BLaER1 treated with 17β-estradiol and CSF1 and Interleukin-3, amounts not matched to agents 10 nM and 100 nM (cell line): ENCODE data around the gene RFX8.

Experiments
- H3K27ac ChIP-seq, 11 experiments: shearing (Covaris generic); formaldehyde crosslinking; 2 replicates each; pipeline ENCODE4 v1.8.1; 2022
- H3K27me3 ChIP-seq, 11 experiments: shearing (Covaris generic); formaldehyde crosslinking; 2 replicates each; pipeline ENCODE4 v1.8.1; 2022
- H3K36me3 ChIP-seq, 11 experiments: shearing (Covaris generic); formaldehyde crosslinking; 2 replicates each; pipeline ENCODE4 v1.8.1; 2022
- H3K4me1 ChIP-seq, 10 experiments: shearing (Covaris generic); formaldehyde crosslinking; 2 replicates each; pipeline ENCODE4 v1.8.1; 2022
- H3K4me2 ChIP-seq, 11 experiments: shearing (Covaris generic); formaldehyde crosslinking; 2 replicates each; pipeline ENCODE4 v1.8.1; 2022
- H3K4me3 ChIP-seq, 10 experiments: shearing (Covaris generic); formaldehyde crosslinking; 2 replicates each; pipeline ENCODE4 v1.8.1; 2022
- H3K9ac ChIP-seq, 11 experiments: shearing (Covaris generic); formaldehyde crosslinking; 2 replicates each; pipeline ENCODE4 v1.8.1; 2022
- H3K9me3 ChIP-seq, 11 experiments: shearing (Covaris generic); formaldehyde crosslinking; replicated peaks in 1 of 11; 2 replicates each; pipeline ENCODE4 v1.8.1; 2022
- H4K20me1 ChIP-seq, 11 experiments: shearing (Covaris generic); formaldehyde crosslinking; 2 replicates each; pipeline ENCODE4 v1.8.1; 2022
- Cebpa-rat ChIP-seq, 11 experiments: shearing (Covaris generic); IDR thresholded peaks; 2 replicates each; pipeline ENCODE4 v1.8.1; 2022

The RFX8 gene

GRCh38 chr2:101375653-101376052 lies 99.3 kb downstream of the RFX8 start:
- no peak for TF ChIP-seq Cebpa-rat (IDR thresholded peaks at IDR 0.05)

DNA sequence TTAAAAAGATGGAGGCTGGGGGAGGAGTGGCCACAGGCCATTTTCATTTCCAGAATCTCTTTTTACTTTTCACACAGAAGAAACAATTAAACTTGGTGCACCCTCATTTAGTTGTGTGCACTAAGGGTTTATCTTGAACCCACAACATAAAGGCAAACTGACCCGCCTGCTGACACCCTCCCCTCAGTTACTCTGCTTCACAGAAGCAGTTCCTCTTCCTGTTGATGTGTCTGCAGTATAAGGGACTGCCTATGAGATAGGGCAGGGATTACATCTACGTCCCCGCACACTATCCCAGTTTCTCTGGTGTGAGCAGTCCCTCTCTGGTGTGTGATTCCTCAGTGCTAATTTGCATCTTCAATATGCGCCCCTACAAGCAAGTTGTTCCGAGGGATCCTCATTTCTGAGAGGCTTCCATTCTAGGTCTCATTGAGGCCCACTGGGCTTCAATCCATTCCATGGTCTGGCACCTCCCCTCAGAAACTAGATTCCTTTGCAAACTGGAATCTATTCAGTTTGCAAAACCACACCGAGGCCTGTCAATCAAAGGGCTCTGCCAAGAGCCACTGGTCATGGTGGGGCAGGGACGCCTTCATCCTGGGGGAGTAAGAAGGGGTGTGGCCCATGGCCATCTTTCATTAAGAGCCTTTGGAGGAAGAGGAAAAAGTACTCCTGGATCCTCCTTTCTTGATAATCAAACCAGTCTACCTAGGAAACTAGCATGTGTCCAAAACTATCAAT lies 99.9 kb downstream of the RFX8 start:
- Histone ChIP-seq H3K4me3 (no peak overlapping the region), H3K27ac (no peak overlapping the region), H3K4me1 (peaks cover 4 to 40% (median 28%) of the 10 kb centered on the region in 10 experiments), H3K4me2 (peak overlapping the region in 5 of 11 experiments; percentile 21 to 60 (median 44); a peak in 8 of 22 replicates), H3K9me3 (peaks cover 5 to 12% (median 8%) of the 10 kb centered on the region in 11 experiments; a peak in 16 of 22 replicates), H3K27me3 (no peaks in the 10 kb centered on the region), H4K20me1 (no peaks in the 10 kb centered on the region), H3K36me3 (no peaks in the 10 kb centered on the region), H3K9ac (no peak overlapping the region)
- no peak for TF ChIP-seq Cebpa-rat (IDR thresholded peaks at IDR 0.05)

More at GRCh38 chr2:101375653-101376052, 99.3 kb downstream of the RFX8 start:
- H3K36me3 ChIP-seq = no peaks in the 10 kb centered on the region
- peaks cover 11 to 47% (median 35%) of the 10 kb centered on the region in 10 experiments for H3K4me1 ChIP-seq
- H3K4me3 ChIP-seq = no peak overlapping the region
- H3K9me3 ChIP-seq = peaks cover 5 to 12% (median 8%) of the 10 kb centered on the region in 11 experiments; a peak in 16 of 22 replicates
- peak overlapping the region in 10 of 11 experiments; percentile 1 to 60 (median 15); a peak in 11 of 22 replicates for H3K4me2 ChIP-seq
- H3K9ac ChIP-seq = no peak overlapping the region
- H3K27ac ChIP-seq = no peak overlapping the region; a peak in 1 of 22 replicates
- no peaks in the 10 kb centered on the region for H3K27me3 ChIP-seq
- no peaks in the 10 kb centered on the region for H4K20me1 ChIP-seq

DNA sequence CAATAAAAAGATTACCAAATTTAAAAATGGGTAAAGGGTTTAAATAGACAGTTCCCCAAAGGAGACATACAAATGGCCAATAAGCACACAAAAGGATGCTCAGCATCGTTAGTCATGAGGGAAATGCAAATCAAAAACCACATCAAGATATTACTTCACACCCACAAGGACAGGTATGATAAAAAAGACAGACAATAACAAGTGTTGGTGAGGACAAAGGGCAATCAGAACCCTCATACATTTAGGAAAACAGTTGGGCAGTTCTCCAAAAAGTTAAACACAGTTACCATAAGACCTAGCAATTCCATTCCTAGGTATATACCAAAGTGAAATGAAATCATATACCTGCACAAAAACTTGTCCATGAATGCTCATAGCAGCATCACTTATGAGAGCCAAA lies 102.1 kb downstream of the RFX8 start:
- H3K4me2 ChIP-seq = no peak overlapping the region
- H3K27me3 ChIP-seq = no peaks in the 10 kb centered on the region
- H3K9me3 ChIP-seq = peaks cover 5 to 12% (median 8%) of the 10 kb centered on the region in 11 experiments; a peak in 16 of 22 replicates
- H3K9ac ChIP-seq = no peak overlapping the region
- H3K4me3 ChIP-seq = no peak overlapping the region
- TF ChIP-seq Cebpa-rat (IDR thresholded peaks at IDR 0.05) = no peak
- H3K27ac ChIP-seq = no peak overlapping the region
- H3K4me1 ChIP-seq = peaks cover 0 to 34% (median 21%) of the 10 kb centered on the region in 10 experiments; a peak in 15 of 20 replicates
- H3K36me3 ChIP-seq = no peaks in the 10 kb centered on the region
- no peaks in the 10 kb centered on the region for H4K20me1 ChIP-seq

DNA sequence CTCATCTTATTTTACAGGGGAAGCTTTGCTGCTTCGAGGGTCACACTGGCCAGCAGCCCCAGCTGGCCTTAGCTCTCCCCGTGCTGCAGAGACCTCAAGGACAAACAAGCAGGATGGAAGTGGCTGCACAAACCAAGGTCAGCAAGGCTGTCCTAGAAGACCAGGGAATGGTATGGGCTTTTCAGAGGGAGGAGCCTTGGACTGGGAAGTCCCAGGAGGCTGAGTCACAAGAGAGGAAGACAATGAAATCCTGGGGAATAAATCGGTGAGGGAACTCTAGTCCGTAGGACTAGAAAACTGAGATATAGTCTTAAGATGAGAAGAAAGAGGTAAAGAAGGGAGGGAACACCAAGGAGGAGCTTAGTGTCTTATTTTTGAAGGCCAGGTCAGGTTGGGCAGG lies 103.3 kb downstream of the RFX8 start:
- Histone ChIP-seq H3K9ac (no peak overlapping the region), H3K4me1 (peaks cover 0 to 25% (median 19%) of the 10 kb centered on the region in 10 experiments; a peak in 15 of 20 replicates), H3K27me3 (no peaks in the 10 kb centered on the region), H3K4me3 (no peak overlapping the region), H3K9me3 (peaks cover 5 to 12% (median 8%) of the 10 kb centered on the region in 11 experiments; a peak in 16 of 22 replicates), H3K27ac (no peak overlapping the region), H3K36me3 (no peaks in the 10 kb centered on the region), H4K20me1 (no peaks in the 10 kb centered on the region), H3K4me2 (no peak overlapping the region)
- TF ChIP-seq Cebpa-rat (IDR thresholded peaks at IDR 0.05) = no peak

DNA sequence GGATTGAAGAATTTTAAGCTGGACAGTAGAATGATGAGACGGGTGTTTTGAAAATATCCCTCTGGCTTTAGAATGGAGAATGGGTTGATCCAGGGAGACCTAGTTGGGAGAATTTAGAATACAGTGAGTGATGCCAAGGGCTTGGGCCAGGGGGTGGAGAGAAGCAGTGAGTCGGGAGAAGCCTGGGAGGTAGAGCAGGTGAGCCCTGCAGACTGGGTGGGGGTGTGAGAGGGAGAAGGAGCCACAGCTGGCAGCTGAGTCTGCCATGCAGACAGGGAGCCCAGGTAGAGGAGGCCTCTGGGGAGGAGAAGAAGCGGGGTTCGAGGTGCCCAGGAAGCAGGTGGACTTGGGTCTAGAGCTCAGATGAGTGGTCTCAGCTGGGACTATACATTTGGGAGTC lies 105.8 kb downstream of the RFX8 start:
- Histone ChIP-seq H3K27ac (no peak overlapping the region), H3K36me3 (no peaks in the 10 kb centered on the region), H3K9ac (no peak overlapping the region), H3K4me3 (no peak overlapping the region), H3K4me1 (peaks cover 0 to 8% (median 0%) of the 10 kb centered on the region in 10 experiments; a peak in 2 of 20 replicates), H4K20me1 (no peaks in the 10 kb centered on the region), H3K9me3 (peaks cover 5 to 12% (median 8%) of the 10 kb centered on the region in 11 experiments; a peak in 16 of 22 replicates), H3K4me2 (no peak overlapping the region), H3K27me3 (no peaks in the 10 kb centered on the region)
- TF ChIP-seq Cebpa-rat (IDR thresholded peaks at IDR 0.05) = no peak

- no peak overlapping the region for H3K27ac ChIP-seq
- no peak overlapping the region for H3K4me3 ChIP-seq
- H4K20me1 ChIP-seq = no peaks in the 10 kb centered on the region
- H3K36me3 ChIP-seq = no peaks in the 10 kb centered on the region
- no peaks in the 10 kb centered on the region for H3K27me3 ChIP-seq
- no peak for TF ChIP-seq Cebpa-rat (IDR thresholded peaks at IDR 0.05)
- H3K9ac ChIP-seq = no peak overlapping the region
- peaks cover 5 to 10% (median 8%) of the 10 kb centered on the region in 11 experiments; a peak in 16 of 22 replicates for H3K9me3 ChIP-seq
- no peak overlapping the region for H3K4me2 ChIP-seq
- H3K4me1 ChIP-seq = peaks cover 0 to 8% (median 0%) of the 10 kb centered on the region in 10 experiments; a peak in 2 of 20 replicates
Measured at GRCh38 chr2:101368376-101368775, 106.5 kb downstream of the RFX8 start.

GRCh38 chr2:101367508-101367907 lies 107.4 kb downstream of the RFX8 start:
- Histone ChIP-seq H4K20me1 (no peaks in the 10 kb centered on the region), H3K9me3 (peaks cover 0 to 4% (median under 1%) of the 10 kb centered on the region in 11 experiments; a peak in 7 of 22 replicates), H3K4me2 (no peak overlapping the region), H3K4me3 (no peak overlapping the region), H3K36me3 (no peaks in the 10 kb centered on the region), H3K9ac (no peak overlapping the region), H3K27ac (no peak overlapping the region), H3K4me1 (peaks cover 0 to 10% (median 0%) of the 10 kb centered on the region in 10 experiments; a peak in 4 of 20 replicates), H3K27me3 (no peaks in the 10 kb centered on the region)
- TF ChIP-seq Cebpa-rat (IDR thresholded peaks at IDR 0.05) = no peak

DNA sequence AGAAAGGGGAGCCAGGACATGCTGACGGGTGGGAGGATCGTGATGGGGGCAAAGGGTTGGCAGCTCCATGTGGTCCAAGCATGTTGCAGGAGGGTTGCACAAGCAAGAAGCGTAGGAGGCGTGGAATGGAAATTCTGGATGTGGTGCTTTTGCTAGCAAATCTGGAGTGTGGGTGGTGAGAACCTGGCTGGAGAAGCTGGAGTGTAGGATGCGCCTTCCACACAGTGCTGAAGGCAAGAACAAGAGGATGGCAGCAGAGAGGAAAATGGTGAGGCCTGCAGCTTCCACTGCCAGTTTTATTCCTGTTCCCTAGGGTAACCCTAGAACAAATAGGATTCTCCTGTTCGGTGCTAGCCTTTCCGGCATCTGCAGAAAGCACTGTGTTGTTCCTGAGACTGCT lies 110.0 kb downstream of the RFX8 start:
- H3K9ac ChIP-seq = no peak overlapping the region
- H3K36me3 ChIP-seq = no peaks in the 10 kb centered on the region
- TF ChIP-seq Cebpa-rat (IDR thresholded peaks at IDR 0.05) = no peak
- no peaks in the 10 kb centered on the region for H3K27me3 ChIP-seq
- H4K20me1 ChIP-seq = no peaks in the 10 kb centered on the region
- H3K4me1 ChIP-seq = peaks cover 0 to 24% (median 11%) of the 10 kb centered on the region in 10 experiments; a peak in 18 of 20 replicates
- no peak overlapping the region for H3K4me2 ChIP-seq
- H3K9me3 ChIP-seq = no peaks in the 10 kb centered on the region
- no peak overlapping the region for H3K4me3 ChIP-seq
- H3K27ac ChIP-seq = no peak overlapping the region

DNA sequence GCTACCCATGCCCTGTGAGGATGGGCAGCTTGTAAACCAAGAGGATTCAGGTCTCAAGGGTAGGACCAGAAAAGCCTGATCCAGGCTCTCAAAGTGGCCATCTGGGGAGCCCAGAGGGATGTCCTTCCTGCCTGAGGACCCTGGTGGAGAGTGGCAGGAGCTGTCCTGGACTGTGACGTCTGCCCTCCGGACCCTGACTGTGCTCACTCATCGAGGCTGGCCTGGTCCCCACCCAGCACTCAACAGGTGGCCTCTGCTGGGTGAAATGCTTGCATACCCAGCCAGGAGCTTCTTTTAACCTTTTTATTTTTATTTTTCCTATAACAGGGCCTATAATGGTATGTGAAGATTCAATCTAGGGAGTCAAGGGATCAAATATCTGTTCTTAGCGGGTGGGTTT lies 112.1 kb downstream of the RFX8 start:
- Histone ChIP-seq H3K9me3 (no peaks in the 10 kb centered on the region), H3K36me3 (no peaks in the 10 kb centered on the region), H3K4me1 (peaks cover 0 to 24% (median 11%) of the 10 kb centered on the region in 10 experiments; a peak in 18 of 20 replicates), H3K4me3 (no peak overlapping the region), H3K4me2 (no peak overlapping the region), H3K27me3 (no peaks in the 10 kb centered on the region), H4K20me1 (no peaks in the 10 kb centered on the region), H3K9ac (no peak overlapping the region), H3K27ac (0 out of 22 replicates have a peak overlapping the region, but pooled peaks of 1 of the 11 experiments have one; percentile 56)
- no peak for TF ChIP-seq Cebpa-rat (IDR thresholded peaks at IDR 0.05)
